HepG2 (cell line): ENCODE results near the gene BBLN. TPM values are rescaled to one million over a fixed set of nuclear protein-coding genes. Genes with fewer than 3 reads are reported as not detected.

ENCODE experiments used
- ARID5B ChIP-seq: IDR thresholded peaks from 2 replicates; pipeline ENCODE4 v1.4.0; 2020; ENCODE audit warnings: mild to moderate bottlenecking, missing genetic modification reagents
- CENPT ChIP-seq: sonication (generic); formaldehyde crosslinking; IDR thresholded peaks from 2 replicates; pipeline ENCODE4 v1.8.0; 2022; ENCODE audit warnings: low read depth, mild to moderate bottlenecking, moderate library complexity, missing genetic modification reagents
- GLI4 ChIP-seq: sonication (generic); formaldehyde crosslinking; IDR thresholded peaks from 2 replicates; pipeline ENCODE4 v1.5.1; 2020; ENCODE audit warnings: missing genetic modification reagents, mild to moderate bottlenecking, moderate library complexity, borderline replicate concordance
- JDP2 ChIP-seq: sonication (generic); formaldehyde crosslinking; IDR thresholded peaks from 2 replicates; pipeline ENCODE4 v1.8.1; 2022; ENCODE audit warnings: missing genetic modification reagents, borderline replicate concordance
- KDM3A ChIP-seq: IDR thresholded peaks from 2 replicates; pipeline ENCODE4 v1.6.1; 2018; ENCODE audit warnings: low read depth, missing compliant biosample characterization
- PATZ1 ChIP-seq: sonication (generic); formaldehyde crosslinking; IDR thresholded peaks from 2 replicates; pipeline ENCODE4 v1.4.0; 2020; ENCODE audit warnings: missing genetic modification reagents
- SIX1 ChIP-seq: sonication (generic); formaldehyde crosslinking; IDR thresholded peaks from 2 replicates; pipeline ENCODE4 v1.4.0; 2020; ENCODE audit warnings: missing genetic modification reagents, borderline replicate concordance
- TEF ChIP-seq: sonication (generic); formaldehyde crosslinking; IDR thresholded peaks from 2 replicates; pipeline ENCODE4 v1.5.0; 2020; ENCODE audit warnings: missing genetic modification reagents
- ZFP36L1 ChIP-seq: sonication (generic); formaldehyde crosslinking; IDR thresholded peaks from 2 replicates; pipeline ENCODE4 v1.8.0; 2022; ENCODE audit warnings: mild to moderate bottlenecking, missing genetic modification reagents, moderate library complexity
- ZNF451 ChIP-seq: sonication (generic); formaldehyde crosslinking; IDR thresholded peaks from 2 replicates; pipeline ENCODE4 v1.5.0; 2020; ENCODE audit warnings: mild to moderate bottlenecking, missing genetic modification reagents
- ZNF781 ChIP-seq: sonication (generic); formaldehyde crosslinking; IDR thresholded peaks from 2 replicates; pipeline ENCODE4 v1.5.1; 2020; ENCODE audit warnings: borderline replicate concordance, mild to moderate bottlenecking, missing genetic modification reagents; ENCODE audit errors: not compliant biosample characterization
- ZNF784 ChIP-seq: sonication (generic); formaldehyde crosslinking; IDR thresholded peaks from 2 replicates; pipeline ENCODE4 v1.5.1; 2020; ENCODE audit warnings: missing genetic modification reagents, mild to moderate bottlenecking, borderline replicate concordance
- ZNF841 ChIP-seq: sonication (generic); formaldehyde crosslinking; IDR thresholded peaks from 2 replicates; pipeline ENCODE4 v1.8.1; 2023; ENCODE audit warnings: missing genetic modification reagents, borderline replicate concordance
- polyA plus RNA-seq, 8 experiments: library from polyadenylated mRNA; depleted of rRNA in 3 of 8; stranded (reverse) in 7 of 8; unstranded in 1 of 8; fragments of >200 nt; fragmentation: Illumina TruSeq in 4 of 8; extraction: Trizol in 4 of 8; gene quantifications; 2 replicates each; pipeline versions ENCODE4 v1.2.1 to v1.2.3, GENCODE V29; 2011 to 2016; ENCODE audit warnings: low read depth in 4 of 8, missing spikeins in 1 of 8, mixed read lengths in 1 of 8; ENCODE audit not compliant: insufficient read depth in 1 of 8
- total RNA-seq, 5 experiments: library from RNA; depleted of rRNA; stranded (reverse); fragments of >200 nt; fragmentation: Illumina TruSeq; extraction: Trizol; gene quantifications; 2 replicates each; pipeline ENCODE4 v1.2.3, GENCODE V29; 2016; ENCODE audit warnings: low read depth in 1 of 5
- TF ChIP-seq, protein P1 (sequence below): sonication (generic); formaldehyde crosslinking; IDR thresholded peaks from 2 replicates; pipeline ENCODE4 v1.5.0; 2020; ENCODE audit warnings: mild to moderate bottlenecking, missing genetic modification reagents
- TF ChIP-seq, protein P2 (sequence below): fragments of 450-650 bp; IDR thresholded peaks from 2 replicates; pipeline ENCODE4 v1.6.1; 2017

BBLN gene
- total and polyA plus RNA-seq, 2 of the 13 experiments (the other 11 are each of a cell fraction or from before 2014, with no cell fraction given), result 27.6 to 33.1 TPM

GRCh38 chr9:128190516-128191405, 30.7 kb downstream of the BBLN start (continued):
- TF ChIP-seq, protein P1, sequence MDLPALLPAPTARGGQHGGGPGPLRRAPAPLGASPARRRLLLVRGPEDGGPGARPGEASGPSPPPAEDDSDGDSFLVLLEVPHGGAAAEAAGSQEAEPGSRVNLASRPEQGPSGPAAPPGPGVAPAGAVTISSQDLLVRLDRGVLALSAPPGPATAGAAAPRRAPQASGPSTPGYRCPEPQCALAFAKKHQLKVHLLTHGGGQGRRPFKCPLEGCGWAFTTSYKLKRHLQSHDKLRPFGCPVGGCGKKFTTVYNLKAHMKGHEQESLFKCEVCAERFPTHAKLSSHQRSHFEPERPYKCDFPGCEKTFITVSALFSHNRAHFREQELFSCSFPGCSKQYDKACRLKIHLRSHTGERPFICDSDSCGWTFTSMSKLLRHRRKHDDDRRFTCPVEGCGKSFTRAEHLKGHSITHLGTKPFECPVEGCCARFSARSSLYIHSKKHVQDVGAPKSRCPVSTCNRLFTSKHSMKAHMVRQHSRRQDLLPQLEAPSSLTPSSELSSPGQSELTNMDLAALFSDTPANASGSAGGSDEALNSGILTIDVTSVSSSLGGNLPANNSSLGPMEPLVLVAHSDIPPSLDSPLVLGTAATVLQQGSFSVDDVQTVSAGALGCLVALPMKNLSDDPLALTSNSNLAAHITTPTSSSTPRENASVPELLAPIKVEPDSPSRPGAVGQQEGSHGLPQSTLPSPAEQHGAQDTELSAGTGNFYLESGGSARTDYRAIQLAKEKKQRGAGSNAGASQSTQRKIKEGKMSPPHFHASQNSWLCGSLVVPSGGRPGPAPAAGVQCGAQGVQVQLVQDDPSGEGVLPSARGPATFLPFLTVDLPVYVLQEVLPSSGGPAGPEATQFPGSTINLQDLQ (CRISPR knock-in tag), result 0 out of 2 replicates have a peak, but pooled peaks have one; percentile 20
- TF ChIP-seq JDP2 (no peak), ZFP36L1 (no peak), ARID5B (no peak), ZNF781 (CRISPR knock-in tag) (no peak), ZNF451 (CRISPR knock-in tag) (no peak), ZNF841 (0 out of 2 replicates have a peak, but pooled peaks have one; percentile 17), SIX1 (no peak), CENPT (CRISPR knock-in tag) (no peak), PATZ1 (0 out of 2 replicates have a peak, but pooled peaks have one; percentile 12), GLI4 (CRISPR knock-in tag) (no peak), ZNF784 (CRISPR knock-in tag) (peak; percentile 66; the same call in 1 of the 2 replicates), KDM3A (CRISPR knock-in tag) (no peak), TEF (CRISPR knock-in tag) (no peak)
- TF ChIP-seq, protein P2, sequence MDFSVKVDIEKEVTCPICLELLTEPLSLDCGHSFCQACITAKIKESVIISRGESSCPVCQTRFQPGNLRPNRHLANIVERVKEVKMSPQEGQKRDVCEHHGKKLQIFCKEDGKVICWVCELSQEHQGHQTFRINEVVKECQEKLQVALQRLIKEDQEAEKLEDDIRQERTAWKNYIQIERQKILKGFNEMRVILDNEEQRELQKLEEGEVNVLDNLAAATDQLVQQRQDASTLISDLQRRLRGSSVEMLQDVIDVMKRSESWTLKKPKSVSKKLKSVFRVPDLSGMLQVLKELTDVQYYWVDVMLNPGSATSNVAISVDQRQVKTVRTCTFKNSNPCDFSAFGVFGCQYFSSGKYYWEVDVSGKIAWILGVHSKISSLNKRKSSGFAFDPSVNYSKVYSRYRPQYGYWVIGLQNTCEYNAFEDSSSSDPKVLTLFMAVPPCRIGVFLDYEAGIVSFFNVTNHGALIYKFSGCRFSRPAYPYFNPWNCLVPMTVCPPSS, result no peak
